ENCODE data around the gene FGR.
"Not testable (repeated sequence)": the region's sequence is repeated elsewhere in the genome, so short reads cannot be mapped to it uniquely, and the experiment has no call there.

Gene FGR

DNA sequence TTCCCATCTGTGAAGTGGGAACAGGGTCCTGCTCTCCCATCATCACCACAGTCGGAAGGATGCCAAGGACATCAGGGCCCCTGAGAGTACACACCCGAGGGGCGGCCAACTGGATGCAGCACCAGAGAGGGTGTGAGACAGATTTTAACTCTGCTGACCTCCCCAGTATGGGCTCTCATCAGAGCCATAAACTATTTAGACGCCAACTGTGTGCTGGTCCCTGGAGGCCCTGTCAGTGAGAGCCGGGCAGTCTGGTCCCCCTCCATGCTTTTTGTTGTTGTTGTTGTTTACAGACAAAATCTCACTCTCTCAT is 1.7 kb downstream of the FGR start:
- no peak for TF ChIP-seq CTCF (conservative IDR thresholded peaks at IDR 0.05)
- TF ChIP-seq ZFX (IDR thresholded peaks at IDR 0.05): no peak
- H3K27ac ChIP-seq: no peak overlapping the region

- TF ChIP-seq ZFX (IDR thresholded peaks at IDR 0.05) (no peak), CTCF (conservative IDR thresholded peaks at IDR 0.05) (no peak)
- H3K27ac ChIP-seq: no peak overlapping the region
Measured at GRCh38 chr1:27632387-27633297, 2.3 kb downstream of the FGR start.

DNA sequence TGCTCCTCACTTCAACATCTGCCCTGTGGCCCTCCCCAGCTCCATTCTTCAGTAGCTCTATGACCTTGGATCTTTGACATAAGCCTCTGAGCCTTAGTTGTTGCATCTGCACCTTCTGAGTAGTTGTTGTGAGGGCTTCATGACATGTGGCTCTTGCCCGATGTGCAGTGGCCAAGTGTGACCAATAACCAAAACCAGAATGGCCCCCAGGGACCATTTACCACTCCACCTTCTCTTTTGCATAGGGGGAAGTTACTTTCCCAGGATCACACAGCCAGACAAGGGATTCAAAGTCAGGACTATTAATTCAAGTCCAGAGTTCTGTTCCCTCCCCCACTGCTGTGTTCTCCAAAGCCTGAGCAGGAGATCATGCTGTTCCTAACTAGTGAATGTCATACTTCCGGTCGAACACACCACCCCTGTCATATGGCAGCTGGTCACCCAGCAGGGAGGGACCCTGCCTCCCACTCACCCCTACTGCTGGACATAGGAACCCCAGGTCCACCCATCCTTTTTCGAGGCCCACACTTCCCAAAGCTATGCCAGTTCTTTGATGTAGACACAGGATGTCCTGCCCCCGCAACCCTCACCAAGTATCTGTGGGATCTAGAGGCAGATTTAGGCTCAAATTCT is 4.0 kb downstream of the FGR start:
- TF ChIP-seq ZFX (IDR thresholded peaks at IDR 0.05) (no peak), CTCF (conservative IDR thresholded peaks at IDR 0.05) (no peak)
- H3K27ac ChIP-seq: no peak overlapping the region

- TF ChIP-seq CTCF (conservative IDR thresholded peaks at IDR 0.05) (no peak), ZFX (IDR thresholded peaks at IDR 0.05) (no peak)
- no peak overlapping the region for H3K27ac ChIP-seq
Measured at GRCh38 chr1:27628712-27629111, 6.3 kb downstream of the FGR start.

DNA sequence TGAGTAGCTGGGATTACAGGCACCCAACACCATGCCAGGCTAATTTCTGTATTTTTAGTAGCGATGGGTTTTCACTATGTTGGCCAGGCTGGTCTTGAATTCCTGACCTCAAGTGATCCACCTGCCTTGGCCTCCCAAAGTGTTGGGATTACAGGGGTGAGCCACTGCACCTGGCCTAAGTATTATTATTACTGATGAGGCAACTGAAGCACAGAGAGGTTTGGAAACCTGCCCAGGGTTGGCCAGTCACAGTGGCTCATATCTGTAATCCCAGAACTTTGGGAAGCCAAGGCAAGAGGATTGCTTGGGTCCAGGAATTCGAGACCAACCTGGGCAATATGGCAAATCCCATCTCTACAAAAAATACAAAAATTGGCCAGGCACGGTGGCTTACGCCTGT is 7.3 kb downstream of the FGR start:
- not testable (repeated sequence) for H3K27ac ChIP-seq

GRCh38 chr1:27627061-27627460 is 7.9 kb downstream of the FGR start:
- H3K27ac ChIP-seq: no peak overlapping the region

DNA sequence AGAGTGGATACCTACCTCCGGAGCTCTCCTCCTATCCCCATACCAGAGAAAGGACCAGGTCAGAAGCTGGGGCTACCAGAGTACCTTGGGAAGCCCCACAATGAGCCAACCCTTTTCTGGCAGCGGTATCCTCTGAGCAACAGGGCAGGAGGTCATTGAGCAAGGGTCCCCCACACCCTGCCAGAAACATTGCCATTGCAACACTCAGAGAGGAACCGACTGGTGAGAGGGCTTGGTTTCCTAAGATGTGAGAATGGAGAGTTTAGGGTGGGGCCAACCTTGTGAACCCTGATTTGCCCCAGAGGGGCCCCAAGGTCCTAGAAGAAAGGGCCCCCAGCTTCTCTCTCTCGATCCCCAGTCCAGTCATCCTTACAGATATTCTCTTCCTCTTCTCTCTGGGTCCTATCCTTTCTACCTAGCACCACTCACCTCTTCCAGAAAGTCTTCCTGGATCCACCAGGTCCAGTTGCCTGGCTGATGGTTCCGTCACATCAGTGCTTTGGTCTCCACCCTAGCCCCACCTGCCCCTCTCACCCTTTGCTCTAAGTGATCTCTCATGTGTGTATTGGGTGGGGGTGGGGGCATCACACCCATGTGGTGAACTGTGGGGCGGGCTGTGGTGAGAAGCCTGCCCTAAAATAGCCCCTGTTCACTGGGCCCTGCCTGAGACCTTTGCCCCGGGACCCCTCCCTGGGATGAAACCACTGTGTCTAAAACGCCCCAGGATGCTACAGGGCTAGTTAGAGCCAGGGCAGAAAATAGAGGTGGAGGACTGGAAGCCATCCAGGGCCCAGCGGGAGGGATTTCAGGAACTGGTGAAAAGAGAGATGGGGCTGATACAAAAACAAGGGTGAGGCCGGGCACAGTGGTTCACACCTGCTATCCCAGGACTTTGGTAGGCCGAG is 8.7 kb downstream of the FGR start:
- no peak for TF ChIP-seq CTCF (conservative IDR thresholded peaks at IDR 0.05)
- no peak for TF ChIP-seq ZFX (IDR thresholded peaks at IDR 0.05)
- H3K27ac ChIP-seq: no peak overlapping the region

More at GRCh38 chr1:27627061-27627460, 7.9 kb downstream of the FGR start:
- no peak for TF ChIP-seq ZFX (IDR thresholded peaks at IDR 0.05)
